ENCODE measurements around the gene ELOA2. TPM values are rescaled to one million over a fixed set of nuclear protein-coding genes. Genes with fewer than 3 reads are reported as not detected.

The ELOA2 gene, protein sequence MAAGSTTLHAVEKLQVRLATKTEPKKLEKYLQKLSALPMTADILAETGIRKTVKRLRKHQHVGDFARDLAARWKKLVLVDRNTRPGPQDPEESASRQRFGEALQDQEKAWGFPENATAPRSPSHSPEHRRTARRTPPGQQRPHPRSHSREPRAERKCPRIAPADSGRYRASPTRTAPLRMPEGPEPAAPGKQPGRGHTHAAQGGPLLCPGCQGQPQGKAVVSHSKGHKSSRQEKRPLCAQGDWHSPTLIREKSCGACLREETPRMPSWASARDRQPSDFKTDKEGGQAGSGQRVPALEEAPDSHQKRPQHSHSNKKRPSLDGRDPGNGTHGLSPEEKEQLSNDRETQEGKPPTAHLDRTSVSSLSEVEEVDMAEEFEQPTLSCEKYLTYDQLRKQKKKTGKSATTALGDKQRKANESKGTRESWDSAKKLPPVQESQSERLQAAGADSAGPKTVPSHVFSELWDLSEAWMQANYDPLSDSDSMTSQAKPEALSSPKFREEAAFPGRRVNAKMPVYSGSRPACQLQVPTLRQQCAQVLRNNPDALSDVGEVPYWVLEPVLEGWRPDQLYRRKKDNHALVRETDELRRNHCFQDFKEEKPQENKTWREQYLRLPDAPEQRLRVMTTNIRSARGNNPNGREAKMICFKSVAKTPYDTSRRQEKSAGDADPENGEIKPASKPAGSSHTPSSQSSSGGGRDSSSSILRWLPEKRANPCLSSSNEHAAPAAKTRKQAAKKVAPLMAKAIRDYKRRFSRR
- total RNA-seq (not detected), polyA plus RNA-seq (not detected)
- long read RNA-seq, donor 1 = 0 reads
- long read RNA-seq, donor 2 = 0 reads
- long read RNA-seq, donor 3 = 0 reads

GRCh38 chr18:47035156-47035671 is at the start of gene ELOA2:
TSS of gene ELOA2 (minus strand) at chr18:47035621. CDS start at chr18:47035264, 357 bp downstream.
- DNase-seq = no peak
- TF ChIP-seq POLR2A (IDR thresholded peaks at IDR 0.05) (no peak), EP300 (IDR thresholded peaks at IDR 0.05) (no peak)
- TF ChIP-seq, protein P1, sequence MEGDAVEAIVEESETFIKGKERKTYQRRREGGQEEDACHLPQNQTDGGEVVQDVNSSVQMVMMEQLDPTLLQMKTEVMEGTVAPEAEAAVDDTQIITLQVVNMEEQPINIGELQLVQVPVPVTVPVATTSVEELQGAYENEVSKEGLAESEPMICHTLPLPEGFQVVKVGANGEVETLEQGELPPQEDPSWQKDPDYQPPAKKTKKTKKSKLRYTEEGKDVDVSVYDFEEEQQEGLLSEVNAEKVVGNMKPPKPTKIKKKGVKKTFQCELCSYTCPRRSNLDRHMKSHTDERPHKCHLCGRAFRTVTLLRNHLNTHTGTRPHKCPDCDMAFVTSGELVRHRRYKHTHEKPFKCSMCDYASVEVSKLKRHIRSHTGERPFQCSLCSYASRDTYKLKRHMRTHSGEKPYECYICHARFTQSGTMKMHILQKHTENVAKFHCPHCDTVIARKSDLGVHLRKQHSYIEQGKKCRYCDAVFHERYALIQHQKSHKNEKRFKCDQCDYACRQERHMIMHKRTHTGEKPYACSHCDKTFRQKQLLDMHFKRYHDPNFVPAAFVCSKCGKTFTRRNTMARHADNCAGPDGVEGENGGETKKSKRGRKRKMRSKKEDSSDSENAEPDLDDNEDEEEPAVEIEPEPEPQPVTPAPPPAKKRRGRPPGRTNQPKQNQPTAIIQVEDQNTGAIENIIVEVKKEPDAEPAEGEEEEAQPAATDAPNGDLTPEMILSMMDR (IDR thresholded peaks at IDR 0.05) = no peak
- WGBS, 3 donors = 93 to 97% (median 95%) methylated on average over 28 to 29 of the region's 29 CpGs
- Histone ChIP-seq H3K4me3 (no peak within 1 kb of the TSS), H3K9me3 (no peaks in the 10 kb centered on the region), H3K4me1 (ENCODE audit: insufficient read depth) (no peaks in the 10 kb centered on the region), H3K27ac (no peak within 1 kb of the TSS), H3K27me3 (no peaks in the 10 kb centered on the region), H3K36me3 (no peaks in the 10 kb centered on the region)
- intact Hi-C loops (cut with DNase I) = no loop called here

GRCh38 chr18:47081578-47081977 is 46.2 kb upstream of the ELOA2 start:
- Histone ChIP-seq H3K9me3 (no peaks in the 10 kb centered on the region), H3K27me3 (no peaks in the 10 kb centered on the region), H3K4me3 (no peak overlapping the region), H3K4me1 (ENCODE audit: insufficient read depth) (no peaks in the 10 kb centered on the region), H3K36me3 (no peaks in the 10 kb centered on the region), H3K27ac (no peak overlapping the region)
- WGBS, 3 donors = 90 to 95% (median 93%) methylated on average over 2 of the region's 2 CpGs
- TF ChIP-seq EP300 (IDR thresholded peaks at IDR 0.05) (no peak), POLR2A (IDR thresholded peaks at IDR 0.05) (no peak)
- TF ChIP-seq, protein P1 (IDR thresholded peaks at IDR 0.05) = no peak
- DNase-seq = no peak
- intact Hi-C loops (cut with DNase I) = no loop called here

GRCh38 chr18:47080872-47081271 is 45.5 kb upstream of the ELOA2 start:
- DNase-seq = no peak
- TF ChIP-seq EP300 (IDR thresholded peaks at IDR 0.05) (no peak), POLR2A (IDR thresholded peaks at IDR 0.05) (no peak)
- TF ChIP-seq, protein P1 (IDR thresholded peaks at IDR 0.05) = no peak
- H3K4me1 ChIP-seq (ENCODE audit: insufficient read depth) = no peaks in the 10 kb centered on the region
- H3K4me3 ChIP-seq = no peak overlapping the region
- H3K9me3 ChIP-seq = no peaks in the 10 kb centered on the region
- intact Hi-C loops (cut with DNase I) = no loop called here
- 86 to 98% (median 93%) methylated on average over 2 of the region's 2 CpGs for WGBS, 3 donors
- H3K27me3 ChIP-seq = no peaks in the 10 kb centered on the region
- no peak overlapping the region for H3K27ac ChIP-seq
- H3K36me3 ChIP-seq = no peaks in the 10 kb centered on the region

DNA sequence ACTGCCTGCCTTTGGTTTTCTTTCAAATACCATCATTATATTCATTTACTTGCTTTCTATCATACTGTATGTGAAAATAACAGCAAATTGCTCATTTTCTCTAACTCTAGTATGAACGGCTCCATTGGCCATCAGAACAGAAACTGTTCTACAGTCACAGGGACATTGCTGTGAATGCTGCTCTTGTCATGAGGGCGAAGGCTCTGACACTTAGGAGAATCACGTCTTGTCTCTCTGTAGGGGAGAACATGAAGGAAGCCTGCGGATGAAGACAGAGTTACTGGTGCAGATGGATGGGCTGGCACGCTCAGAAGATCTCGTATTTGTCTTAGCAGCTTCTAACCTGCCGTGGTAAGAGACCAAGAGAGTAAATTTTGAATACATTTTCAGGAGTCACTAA is 41.7 kb upstream of the ELOA2 start:
- H3K4me1 ChIP-seq (ENCODE audit: insufficient read depth) = no peaks in the 10 kb centered on the region
- TF ChIP-seq EP300 (IDR thresholded peaks at IDR 0.05) = no peak
- TF ChIP-seq, protein P1 (IDR thresholded peaks at IDR 0.05) = no peak
- TF ChIP-seq POLR2A (IDR thresholded peaks at IDR 0.05) = no peak
- no peaks in the 10 kb centered on the region for H3K27me3 ChIP-seq
- DNase-seq = no peak
- H3K36me3 ChIP-seq = no peaks in the 10 kb centered on the region
- WGBS, 3 donors = 91 to 95% (median 92%) methylated on average over 7 of the region's 7 CpGs
- no peak overlapping the region for H3K27ac ChIP-seq
- intact Hi-C loops (cut with DNase I) = no loop called here
- H3K9me3 ChIP-seq = no peaks in the 10 kb centered on the region
- no peak overlapping the region for H3K4me3 ChIP-seq

Measured in ovary (tissue), 10 donors.